HL-60 (cell line): ENCODE results near the gene HMCN2.

Experiments
- CTCF ChIP-seq: IDR thresholded peaks from one replicate; pipeline ENCODE4 v1.5.1; 2011; ENCODE audit warnings: low read length, control low read depth, inconsistent platforms; ENCODE audit not compliant: insufficient read depth
- POLR2AphosphoS5 ChIP-seq: IDR thresholded peaks from 2 replicates; pipeline ENCODE4 v1.6.1; 2012; ENCODE audit warnings: low read depth
- TF ChIP-seq, protein P1 (sequence below): IDR thresholded peaks from 2 replicates; pipeline ENCODE4 v1.6.1; 2012; ENCODE audit warnings: low read depth; ENCODE audit not compliant: insufficient replicate concordance

DNA sequence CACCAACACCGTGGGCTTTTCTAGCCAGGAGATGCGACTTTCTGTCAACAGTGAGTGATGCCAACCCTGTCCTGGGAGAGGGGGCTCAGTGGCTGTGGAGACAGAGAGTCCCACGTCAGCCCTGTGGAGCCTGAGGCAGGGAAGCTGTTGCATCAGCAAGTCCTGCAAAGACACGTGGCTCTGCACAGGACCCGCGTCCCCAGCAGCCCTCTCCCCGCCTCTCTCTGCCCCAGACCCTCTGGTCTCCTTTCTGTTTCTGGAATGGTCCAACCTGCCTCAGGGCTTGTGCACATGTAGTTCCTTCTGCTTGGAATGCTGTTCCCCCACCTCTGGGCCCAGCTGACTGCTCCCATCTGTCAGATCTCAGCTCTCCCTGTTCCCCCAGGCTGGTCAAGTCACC lies 60.4 kb downstream of the HMCN2 start:
- TF ChIP-seq POLR2AphosphoS5 (no peak), CTCF (no peak)
- TF ChIP-seq, protein P1, sequence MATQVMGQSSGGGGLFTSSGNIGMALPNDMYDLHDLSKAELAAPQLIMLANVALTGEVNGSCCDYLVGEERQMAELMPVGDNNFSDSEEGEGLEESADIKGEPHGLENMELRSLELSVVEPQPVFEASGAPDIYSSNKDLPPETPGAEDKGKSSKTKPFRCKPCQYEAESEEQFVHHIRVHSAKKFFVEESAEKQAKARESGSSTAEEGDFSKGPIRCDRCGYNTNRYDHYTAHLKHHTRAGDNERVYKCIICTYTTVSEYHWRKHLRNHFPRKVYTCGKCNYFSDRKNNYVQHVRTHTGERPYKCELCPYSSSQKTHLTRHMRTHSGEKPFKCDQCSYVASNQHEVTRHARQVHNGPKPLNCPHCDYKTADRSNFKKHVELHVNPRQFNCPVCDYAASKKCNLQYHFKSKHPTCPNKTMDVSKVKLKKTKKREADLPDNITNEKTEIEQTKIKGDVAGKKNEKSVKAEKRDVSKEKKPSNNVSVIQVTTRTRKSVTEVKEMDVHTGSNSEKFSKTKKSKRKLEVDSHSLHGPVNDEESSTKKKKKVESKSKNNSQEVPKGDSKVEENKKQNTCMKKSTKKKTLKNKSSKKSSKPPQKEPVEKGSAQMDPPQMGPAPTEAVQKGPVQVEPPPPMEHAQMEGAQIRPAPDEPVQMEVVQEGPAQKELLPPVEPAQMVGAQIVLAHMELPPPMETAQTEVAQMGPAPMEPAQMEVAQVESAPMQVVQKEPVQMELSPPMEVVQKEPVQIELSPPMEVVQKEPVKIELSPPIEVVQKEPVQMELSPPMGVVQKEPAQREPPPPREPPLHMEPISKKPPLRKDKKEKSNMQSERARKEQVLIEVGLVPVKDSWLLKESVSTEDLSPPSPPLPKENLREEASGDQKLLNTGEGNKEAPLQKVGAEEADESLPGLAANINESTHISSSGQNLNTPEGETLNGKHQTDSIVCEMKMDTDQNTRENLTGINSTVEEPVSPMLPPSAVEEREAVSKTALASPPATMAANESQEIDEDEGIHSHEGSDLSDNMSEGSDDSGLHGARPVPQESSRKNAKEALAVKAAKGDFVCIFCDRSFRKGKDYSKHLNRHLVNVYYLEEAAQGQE: no peak
